ENCODE results near the gene ZCCHC14. TPM values are rescaled to one million over a fixed set of nuclear protein-coding genes. Genes with fewer than 3 reads are reported as not detected.

Gene ZCCHC14
- total and polyA plus RNA-seq, 2 of the 13 experiments (the other 11 are each of a cell fraction or from before 2014, with no cell fraction given), result 12.4 to 12.5 TPM

DNA sequence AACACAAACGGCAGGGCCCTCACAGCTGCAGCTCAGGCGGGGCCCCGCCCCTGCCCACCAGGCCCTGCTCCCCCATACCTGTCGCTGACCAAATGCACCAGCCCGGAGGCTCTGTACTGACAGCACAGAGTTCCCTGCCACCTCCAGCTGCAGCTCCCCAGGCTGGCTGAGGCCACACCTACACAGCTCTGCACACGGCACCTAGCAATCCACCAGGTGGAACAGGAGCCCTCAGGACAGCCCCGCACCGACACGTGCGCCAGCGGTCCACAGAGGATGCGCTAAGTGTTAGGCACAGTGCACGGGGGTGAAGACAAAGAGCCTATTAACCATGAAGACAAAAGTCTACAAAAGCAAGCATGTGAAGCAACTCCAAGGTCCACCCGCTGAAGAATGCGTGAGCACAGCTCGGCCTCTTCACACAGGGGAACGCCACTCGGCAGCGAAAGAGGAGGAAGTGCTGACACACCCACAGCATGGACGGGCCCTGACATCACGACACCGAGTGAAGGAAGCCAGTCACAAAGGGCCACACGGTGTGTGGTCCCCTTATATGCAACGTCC, 5.4 kb downstream of the ZCCHC14 start (continued):
- TF ChIP-seq ZFAT (CRISPR knock-in tag; conservative IDR thresholded peaks at IDR 0.05) (no peak), MYNN (CRISPR knock-in tag; IDR thresholded peaks at IDR 0.05; ENCODE audit: low read depth) (no peak), HDAC1 (CRISPR knock-in tag; IDR thresholded peaks at IDR 0.05) (peak; percentile 94), RBAK (CRISPR knock-in tag; IDR thresholded peaks at IDR 0.05) (no peak), HMG20B (CRISPR knock-in tag; conservative IDR thresholded peaks at IDR 0.05) (no peak), ZNF510 (CRISPR knock-in tag; IDR thresholded peaks at IDR 0.05; ENCODE audit: low read depth) (0 out of 2 replicates have a peak, but pooled peaks have one; percentile 42), MTA1 (CRISPR knock-in tag; IDR thresholded peaks at IDR 0.05; ENCODE audit: borderline replicate concordance) (peak; percentile 99), ZNF674 (CRISPR knock-in tag; IDR thresholded peaks at IDR 0.05; ENCODE audit: low read depth) (no peak), HNRNPUL1 (IDR thresholded peaks at IDR 0.05; ENCODE audit: low read depth, low read length) (no peak), KAT8 (CRISPR knock-in tag; IDR thresholded peaks at IDR 0.05) (peak; percentile 65; the same call in 1 of the 2 replicates), YEATS4 (CRISPR knock-in tag; IDR thresholded peaks at IDR 0.05; ENCODE audit: borderline replicate concordance) (peak; percentile 70; the same call in 1 of the 2 replicates)
- TF ChIP-seq, protein P1, sequence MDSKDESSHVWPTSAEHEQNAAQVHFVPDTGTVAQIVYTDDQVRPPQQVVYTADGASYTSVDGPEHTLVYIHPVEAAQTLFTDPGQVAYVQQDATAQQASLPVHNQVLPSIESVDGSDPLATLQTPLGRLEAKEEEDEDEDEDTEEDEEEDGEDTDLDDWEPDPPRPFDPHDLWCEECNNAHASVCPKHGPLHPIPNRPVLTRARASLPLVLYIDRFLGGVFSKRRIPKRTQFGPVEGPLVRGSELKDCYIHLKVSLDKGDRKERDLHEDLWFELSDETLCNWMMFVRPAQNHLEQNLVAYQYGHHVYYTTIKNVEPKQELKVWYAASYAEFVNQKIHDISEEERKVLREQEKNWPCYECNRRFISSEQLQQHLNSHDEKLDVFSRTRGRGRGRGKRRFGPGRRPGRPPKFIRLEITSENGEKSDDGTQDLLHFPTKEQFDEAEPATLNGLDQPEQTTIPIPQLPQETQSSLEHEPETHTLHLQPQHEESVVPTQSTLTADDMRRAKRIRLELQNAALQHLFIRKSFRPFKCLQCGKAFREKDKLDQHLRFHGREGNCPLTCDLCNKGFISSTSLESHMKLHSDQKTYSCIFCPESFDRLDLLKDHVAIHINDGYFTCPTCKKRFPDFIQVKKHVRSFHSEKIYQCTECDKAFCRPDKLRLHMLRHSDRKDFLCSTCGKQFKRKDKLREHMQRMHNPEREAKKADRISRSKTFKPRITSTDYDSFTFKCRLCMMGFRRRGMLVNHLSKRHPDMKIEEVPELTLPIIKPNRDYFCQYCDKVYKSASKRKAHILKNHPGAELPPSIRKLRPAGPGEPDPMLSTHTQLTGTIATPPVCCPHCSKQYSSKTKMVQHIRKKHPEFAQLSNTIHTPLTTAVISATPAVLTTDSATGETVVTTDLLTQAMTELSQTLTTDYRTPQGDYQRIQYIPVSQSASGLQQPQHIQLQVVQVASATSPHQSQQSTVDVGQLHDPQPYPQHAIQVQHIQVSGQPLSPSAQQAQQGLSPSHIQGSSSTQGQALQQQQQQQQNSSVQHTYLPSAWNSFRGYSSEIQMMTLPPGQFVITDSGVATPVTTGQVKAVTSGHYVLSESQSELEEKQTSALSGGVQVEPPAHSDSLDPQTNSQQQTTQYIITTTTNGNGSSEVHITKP (CRISPR knock-in tag; IDR thresholded peaks at IDR 0.05; ENCODE audit: low read depth), result 0 out of 2 replicates have a peak, but pooled peaks have one; percentile 18
- TF ChIP-seq, protein P2, sequence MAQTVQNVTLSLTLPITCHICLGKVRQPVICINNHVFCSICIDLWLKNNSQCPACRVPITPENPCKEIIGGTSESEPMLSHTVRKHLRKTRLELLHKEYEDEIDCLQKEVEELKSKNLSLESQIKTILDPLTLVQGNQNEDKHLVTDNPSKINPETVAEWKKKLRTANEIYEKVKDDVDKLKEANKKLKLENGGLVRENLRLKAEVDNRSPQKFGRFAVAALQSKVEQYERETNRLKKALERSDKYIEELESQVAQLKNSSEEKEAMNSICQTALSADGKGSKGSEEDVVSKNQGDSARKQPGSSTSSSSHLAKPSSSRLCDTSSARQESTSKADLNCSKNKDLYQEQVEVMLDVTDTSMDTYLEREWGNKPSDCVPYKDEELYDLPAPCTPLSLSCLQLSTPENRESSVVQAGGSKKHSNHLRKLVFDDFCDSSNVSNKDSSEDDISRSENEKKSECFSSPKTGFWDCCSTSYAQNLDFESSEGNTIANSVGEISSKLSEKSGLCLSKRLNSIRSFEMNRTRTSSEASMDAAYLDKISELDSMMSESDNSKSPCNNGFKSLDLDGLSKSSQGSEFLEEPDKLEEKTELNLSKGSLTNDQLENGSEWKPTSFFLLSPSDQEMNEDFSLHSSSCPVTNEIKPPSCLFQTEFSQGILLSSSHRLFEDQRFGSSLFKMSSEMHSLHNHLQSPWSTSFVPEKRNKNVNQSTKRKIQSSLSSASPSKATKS (CRISPR knock-in tag; IDR thresholded peaks at IDR 0.05), result peak; percentile 44; the same call in 1 of the 2 replicates
- TF ChIP-seq, protein P3, sequence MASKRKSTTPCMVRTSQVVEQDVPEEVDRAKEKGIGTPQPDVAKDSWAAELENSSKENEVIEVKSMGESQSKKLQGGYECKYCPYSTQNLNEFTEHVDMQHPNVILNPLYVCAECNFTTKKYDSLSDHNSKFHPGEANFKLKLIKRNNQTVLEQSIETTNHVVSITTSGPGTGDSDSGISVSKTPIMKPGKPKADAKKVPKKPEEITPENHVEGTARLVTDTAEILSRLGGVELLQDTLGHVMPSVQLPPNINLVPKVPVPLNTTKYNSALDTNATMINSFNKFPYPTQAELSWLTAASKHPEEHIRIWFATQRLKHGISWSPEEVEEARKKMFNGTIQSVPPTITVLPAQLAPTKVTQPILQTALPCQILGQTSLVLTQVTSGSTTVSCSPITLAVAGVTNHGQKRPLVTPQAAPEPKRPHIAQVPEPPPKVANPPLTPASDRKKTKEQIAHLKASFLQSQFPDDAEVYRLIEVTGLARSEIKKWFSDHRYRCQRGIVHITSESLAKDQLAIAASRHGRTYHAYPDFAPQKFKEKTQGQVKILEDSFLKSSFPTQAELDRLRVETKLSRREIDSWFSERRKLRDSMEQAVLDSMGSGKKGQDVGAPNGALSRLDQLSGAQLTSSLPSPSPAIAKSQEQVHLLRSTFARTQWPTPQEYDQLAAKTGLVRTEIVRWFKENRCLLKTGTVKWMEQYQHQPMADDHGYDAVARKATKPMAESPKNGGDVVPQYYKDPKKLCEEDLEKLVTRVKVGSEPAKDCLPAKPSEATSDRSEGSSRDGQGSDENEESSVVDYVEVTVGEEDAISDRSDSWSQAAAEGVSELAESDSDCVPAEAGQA (IDR thresholded peaks at IDR 0.05; ENCODE audit: low read depth), result 0 out of 2 replicates have a peak, but pooled peaks have one; percentile 42
- TF ChIP-seq, protein P3 (CRISPR knock-in tag; IDR thresholded peaks at IDR 0.05; ENCODE audit: borderline replicate concordance), result no peak
- TF ChIP-seq, protein P4, sequence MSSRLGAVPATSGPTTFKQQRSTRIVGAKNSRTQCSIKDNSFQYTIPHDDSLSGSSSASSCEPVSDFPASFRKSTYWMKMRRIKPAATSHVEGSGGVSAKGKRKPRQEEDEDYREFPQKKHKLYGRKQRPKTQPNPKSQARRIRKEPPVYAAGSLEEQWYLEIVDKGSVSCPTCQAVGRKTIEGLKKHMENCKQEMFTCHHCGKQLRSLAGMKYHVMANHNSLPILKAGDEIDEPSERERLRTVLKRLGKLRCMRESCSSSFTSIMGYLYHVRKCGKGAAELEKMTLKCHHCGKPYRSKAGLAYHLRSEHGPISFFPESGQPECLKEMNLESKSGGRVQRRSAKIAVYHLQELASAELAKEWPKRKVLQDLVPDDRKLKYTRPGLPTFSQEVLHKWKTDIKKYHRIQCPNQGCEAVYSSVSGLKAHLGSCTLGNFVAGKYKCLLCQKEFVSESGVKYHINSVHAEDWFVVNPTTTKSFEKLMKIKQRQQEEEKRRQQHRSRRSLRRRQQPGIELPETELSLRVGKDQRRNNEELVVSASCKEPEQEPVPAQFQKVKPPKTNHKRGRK (CRISPR knock-in tag; IDR thresholded peaks at IDR 0.05), result no peak

Measured in HepG2 (cell line).